Loucy (cell line): Measurements from ENCODE around the gene ADCY9.

Experiments
- CTCF ChIP-seq: fragments of 200-600 bp; sonication (generic); conservative IDR thresholded peaks from 2 replicates; pipeline ENCODE4 v1.5.1; 2014; ENCODE audit warnings: mild to moderate bottlenecking, antibody characterized with exemption, low read length
- EZH2phosphoT487 ChIP-seq: fragments of 200-600 bp; IDR thresholded peaks from 2 replicates; pipeline ENCODE4 v1.6.1; 2018; ENCODE audit warnings: antibody characterized with exemption, mild to moderate bottlenecking, moderate library complexity, borderline replicate concordance

DNA sequence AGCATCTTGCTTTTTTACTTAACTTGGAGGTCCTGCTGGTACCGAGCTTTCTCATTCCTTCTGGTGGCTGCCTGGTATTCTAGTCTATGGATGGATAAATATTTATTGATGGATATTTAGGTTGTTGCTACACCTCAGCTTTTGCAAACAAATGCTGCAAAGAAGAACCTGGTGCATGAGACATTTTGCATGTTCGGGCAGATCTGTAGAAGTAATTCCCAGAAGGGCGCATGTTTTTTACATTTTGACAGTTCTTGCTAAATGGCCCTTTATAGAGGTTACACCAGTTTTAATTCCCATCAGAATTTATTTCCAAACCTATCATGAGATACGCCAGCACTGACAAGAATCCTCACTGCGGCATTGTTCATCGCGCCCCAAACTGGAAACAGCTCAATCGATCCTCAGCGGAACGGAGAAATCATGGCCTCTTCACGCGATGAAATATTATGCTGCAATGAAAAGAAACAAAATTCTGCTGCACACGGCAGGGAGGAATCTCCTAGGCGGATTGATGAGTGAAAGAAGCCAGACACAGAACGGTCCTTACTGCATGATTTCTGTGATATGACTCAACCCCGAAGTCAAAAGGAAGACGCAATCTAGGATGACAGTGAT, 167.8 kb downstream of the ADCY9 start:
- TF ChIP-seq CTCF (no peak), EZH2phosphoT487 (no peak)
